Measurements from ENCODE around the gene CPSF7.
"Not testable (repeated sequence)": the region's sequence is repeated elsewhere in the genome, so short reads cannot be mapped to it uniquely, and the experiment has no call there.

CPSF7 gene

GRCh38 chr11:61383859-61384258 lies 45.9 kb downstream of the CPSF7 start:
- not testable (repeated sequence) for DNase-seq (ENCODE audit: low read depth)

DNA sequence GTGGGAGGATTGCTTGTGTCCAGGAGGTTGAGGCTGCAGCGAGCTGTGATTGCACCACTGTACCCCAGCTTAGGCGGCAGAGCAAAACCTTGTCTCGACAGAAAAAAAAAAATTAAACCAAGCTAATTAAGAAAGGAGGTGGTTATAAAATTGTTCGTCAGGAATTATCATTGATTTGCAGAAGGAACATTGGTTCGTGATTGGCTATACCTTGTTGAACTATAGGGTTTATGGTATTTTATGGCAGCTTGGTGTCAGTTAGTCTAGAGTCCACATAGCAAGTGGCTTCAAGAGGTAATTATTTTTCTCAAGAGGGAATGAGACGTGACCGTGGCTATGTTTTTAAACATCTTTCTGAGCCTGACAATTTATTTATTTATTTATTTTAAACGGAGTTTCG lies 48.9 kb downstream of the CPSF7 start:
- no peak for DNase-seq (ENCODE audit: low read depth)

DNA sequence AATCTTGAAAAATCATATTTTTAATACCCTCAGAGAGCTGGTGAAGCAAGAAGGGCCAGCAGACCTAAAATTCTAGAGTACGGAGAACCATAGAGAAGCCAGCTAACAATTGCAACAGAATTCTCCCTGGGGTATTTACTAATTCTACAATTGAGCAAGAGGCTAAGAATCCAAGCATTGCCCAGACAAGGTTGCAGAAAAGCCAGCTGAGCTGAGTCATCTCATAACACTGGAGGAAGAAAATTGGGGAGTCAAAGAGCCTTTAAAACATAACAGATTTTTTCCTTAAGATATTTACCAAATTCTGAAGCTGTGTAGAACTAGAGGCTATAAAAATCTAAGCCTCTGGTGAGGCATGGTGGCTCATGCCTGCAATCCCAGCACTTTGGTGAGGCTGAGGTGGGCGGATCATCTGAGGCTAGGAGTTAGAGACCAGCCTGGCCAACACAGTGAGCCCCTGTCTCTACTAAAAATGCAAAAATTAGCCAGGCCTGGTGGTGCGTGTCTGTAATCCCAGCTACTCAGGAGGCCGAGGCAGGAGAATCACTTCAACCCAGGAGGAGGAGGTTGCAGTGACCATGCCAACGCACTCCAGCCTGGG lies 51.0 kb downstream of the CPSF7 start:
- peak; percentile 87 for DNase-seq (ENCODE audit: low read depth)

DNA sequence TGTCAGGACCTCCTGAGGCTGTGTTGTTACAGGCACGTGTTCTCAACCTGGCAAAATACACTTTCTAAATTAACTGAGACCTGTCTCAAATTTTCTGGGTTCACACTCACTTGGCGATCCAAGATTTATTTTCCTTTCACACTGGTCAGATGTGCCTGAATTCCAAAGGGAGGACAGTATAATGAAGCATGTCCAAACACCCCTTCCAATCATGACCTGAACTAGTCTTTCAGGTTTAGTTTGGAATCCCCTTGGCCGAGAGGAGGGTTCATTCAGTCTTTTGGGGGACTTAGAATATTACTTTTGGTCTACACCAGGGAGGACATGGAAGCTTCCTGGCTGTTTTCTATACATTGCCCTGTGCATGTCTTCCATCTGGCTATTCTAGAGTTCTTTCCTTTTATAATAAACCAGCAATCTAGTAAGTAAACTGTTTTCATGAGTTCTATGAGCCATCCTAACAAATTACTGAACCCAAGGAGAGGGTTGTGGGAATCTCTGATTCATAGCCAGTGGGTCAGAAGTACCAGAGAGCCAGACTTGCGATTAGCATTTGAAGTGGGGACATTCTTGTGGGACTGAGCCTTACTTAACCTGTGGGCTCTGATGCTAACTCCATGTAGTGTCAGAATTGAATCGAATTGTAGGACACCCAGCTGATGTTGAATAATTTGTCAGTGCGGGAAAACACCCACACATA lies 52.2 kb downstream of the CPSF7 start:
- no peak for DNase-seq (ENCODE audit: low read depth)

DNA sequence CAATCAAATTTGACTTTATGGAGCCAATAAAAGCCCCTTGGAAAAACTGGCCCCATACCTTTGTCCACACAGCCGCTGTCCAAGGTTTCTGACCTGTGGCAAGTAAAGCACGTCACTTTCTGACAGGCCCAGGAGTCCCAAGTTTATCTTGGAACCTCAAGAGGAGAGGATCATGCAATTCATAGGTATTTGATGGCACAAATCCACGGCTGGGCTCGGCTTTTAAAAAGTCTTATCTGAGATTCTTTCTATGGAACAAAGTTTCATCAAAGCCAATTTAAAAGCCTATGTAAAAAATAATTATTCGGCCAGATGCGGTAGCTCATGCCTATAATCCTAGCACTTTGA lies 54.0 kb downstream of the CPSF7 start:
- DNase-seq (ENCODE audit: low read depth): no peak

DNA sequence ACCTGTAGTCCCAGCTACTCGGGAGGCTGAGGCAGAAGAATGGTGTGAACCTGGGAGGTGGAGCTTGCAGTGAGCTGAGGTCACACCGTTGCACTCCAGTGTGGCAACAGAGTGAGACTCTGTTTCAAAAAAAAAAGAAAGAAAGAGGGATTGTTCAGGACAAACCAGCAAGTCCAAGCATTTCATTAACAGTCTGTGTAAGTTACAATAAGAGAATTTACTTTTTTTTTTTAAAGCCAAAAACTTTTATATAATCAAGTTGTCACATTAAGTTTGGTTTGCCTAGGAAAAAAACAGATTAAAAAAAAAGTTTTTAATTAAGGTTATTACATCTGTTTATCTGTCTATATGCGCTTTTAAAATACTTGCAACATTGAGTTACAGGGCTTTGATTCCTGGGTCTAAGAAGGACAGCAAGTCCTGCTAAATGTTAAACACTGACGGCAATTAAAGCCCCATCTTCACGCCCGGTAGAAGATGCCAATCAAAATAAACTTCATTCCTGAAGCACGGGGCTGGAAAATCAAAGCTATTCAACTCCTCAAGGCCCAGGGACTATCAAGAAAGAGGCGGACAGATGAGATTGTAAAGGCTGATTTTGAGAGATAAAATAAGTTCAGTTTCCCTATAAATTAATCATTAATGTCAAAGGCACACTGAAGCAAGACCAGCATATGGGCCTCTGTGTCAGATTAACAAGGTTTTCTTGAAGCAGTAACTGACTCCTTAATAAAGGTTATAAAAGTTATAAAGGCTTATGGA lies 56.9 kb downstream of the CPSF7 start:
- DNase-seq (ENCODE audit: low read depth): no peak

GRCh38 chr11:61370349-61371005 lies 59.3 kb downstream of the CPSF7 start:
- DNase-seq (ENCODE audit: low read depth): no peak

DNA sequence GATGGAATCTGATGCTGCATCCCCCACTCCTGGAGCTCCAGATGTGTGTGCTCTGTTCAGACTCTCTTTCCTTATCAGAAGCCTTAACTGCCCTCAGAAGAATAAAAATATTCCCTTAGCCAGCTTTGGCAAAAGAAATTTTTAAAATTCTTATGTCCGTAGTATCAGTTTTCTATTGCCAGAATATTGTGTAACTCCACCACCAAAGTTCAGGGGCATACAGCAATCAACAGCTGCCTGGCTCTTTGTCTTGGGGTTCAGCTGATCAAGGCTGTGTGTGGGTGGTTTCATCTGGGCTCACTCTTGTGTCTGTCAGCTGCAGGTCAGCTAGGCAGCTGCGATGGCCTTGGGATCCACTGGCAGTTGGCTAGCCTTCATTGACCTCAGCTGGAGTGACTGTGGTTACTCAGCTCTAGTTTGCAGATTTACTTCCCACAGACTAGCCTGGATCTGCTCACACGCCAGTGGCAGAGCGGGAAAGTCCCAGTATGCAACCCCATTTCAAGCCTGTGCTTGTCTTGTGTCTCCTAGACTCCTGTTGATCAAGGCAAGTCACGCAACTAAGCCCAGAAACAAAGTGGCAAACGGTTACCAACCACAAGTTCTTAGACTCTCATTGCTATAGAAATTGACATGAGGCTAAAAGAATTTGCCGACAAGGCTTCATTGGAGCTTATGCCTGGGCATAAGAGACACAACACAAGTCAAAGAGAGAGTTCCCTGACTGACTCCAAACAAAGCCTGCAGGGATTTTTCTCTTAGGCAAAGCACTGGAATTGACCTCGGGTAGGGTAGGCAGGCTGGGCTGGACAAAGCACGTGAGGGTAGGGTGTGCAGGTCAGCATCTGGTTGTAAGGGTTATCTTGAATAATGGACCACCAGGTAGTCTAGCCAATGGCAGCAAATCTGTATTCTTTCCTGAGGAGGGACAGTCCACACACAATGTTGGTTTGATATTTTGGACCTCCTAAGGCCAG lies 60.1 kb downstream of the CPSF7 start:
- peak; percentile 79 for DNase-seq (ENCODE audit: low read depth)

- DNase-seq (ENCODE audit: low read depth): no peak
These were observed 61.1 kb downstream of the CPSF7 start for GRCh38 chr11:61368646-61369045.

GRCh38 chr11:61367406-61367805 lies 62.4 kb downstream of the CPSF7 start:
- no peak for DNase-seq (ENCODE audit: low read depth)

DNA sequence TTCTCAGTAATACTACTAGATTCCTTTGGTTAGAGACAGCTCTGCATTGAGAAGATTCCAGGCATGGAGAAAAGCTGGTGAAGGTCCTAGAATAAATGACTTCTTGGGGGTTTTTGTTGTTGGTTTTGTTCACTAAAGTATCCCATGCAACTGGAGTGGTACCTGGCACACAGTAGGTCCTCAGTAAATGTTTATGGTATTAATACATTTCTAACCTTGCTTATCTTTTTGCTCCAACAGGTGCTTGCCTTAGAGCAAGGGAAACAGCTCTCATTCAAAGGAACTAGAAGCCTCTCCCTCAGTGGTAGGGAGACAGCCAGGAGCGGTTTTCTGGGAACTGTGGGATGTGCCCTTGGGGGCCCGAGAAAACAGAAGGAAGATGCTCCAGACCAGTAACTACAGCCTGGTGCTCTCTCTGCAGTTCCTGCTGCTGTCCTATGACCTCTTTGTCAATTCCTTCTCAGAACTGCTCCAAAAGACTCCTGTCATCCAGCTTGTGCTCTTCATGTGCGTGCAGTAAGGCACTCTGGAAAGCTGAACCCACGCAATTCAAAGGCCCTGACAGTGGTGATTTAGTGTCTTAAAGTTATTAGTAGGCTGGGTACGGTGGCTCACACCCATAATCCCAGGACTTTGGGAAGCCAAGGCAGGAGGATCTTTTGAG lies 65.6 kb downstream of the CPSF7 start:
- no peak for DNase-seq (ENCODE audit: low read depth)

GRCh38 chr11:61362542-61362875 lies 67.3 kb downstream of the CPSF7 start:
- DNase-seq (ENCODE audit: low read depth): no peak

DNA sequence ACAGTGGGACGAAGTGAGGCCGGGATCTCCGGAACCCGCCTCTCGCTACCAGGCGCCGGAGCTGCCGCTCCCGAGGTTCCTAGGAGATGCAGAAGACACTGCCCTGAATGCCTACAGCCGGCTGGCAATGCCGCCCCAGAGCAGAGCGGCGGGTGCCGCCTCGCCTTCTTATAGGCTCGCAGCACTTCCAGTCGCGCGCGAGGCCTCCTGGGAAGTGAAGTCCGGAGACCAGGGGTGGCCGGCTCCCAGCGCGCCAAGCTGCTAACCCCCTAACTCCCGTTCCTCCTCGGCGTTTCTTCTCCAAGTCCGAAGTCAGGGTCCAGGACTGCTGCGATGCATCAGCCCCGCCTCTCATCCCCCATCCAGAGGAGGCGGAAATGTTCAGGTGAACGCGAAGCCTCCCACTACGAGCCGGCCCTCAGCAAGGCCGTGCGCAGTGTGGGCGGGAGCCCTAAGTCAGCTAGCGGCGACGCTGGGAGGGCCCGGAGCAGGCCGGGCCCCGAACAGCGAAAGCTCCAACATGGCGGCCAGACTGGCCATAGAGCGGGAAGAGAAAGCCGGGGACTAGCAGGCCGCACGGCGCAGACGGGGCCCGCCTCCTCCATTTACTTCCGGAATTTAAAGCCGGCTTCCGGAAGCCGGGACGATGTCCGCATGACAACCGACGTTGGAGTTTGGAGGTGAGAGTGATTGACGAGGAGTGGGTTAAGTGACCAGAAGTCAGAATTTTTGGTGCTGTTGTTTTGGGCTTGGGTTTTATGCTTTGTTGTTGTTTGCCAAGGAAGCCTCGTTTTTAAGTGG lies 67.8 kb downstream of the CPSF7 start, which contains the start of the genes CYB561A3 and TMEM138:
Gene CYB561A3, minus strand, starts transcription at position 142 of the 801 bp plus-strand sequence. CDS start 5,169 bp downstream, outside the sequence.
Gene TMEM138, plus strand, starts transcription at position 634 of the 801 bp plus-strand sequence. CDS start 2,017 bp downstream, outside the sequence.
- peak; percentile 57 for DNase-seq (ENCODE audit: low read depth)

DNA sequence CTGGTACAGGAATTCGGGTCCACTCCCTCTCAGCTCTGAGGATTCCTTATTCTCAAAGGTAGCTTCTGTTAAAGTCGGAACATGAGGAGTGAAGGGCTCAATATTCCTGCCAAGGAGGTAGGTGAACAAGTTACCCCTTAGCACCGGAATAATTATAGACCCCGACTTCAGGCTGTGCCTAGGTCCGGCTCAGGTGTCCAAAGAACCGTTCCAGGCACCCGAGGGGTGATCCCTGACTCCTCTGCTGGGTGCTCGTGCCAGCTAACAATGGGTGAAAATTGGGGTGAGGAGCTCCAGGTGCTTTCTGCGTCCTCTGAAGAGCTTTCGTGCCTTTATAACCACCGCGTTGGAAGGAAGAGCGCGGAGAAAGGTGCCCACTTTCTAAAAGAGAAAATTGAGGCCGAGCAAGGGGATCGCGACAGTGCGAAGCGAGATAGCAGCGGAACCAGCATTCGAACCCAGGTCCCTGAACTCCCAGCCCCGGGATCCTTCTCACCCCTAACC lies 68.5 kb downstream of the CPSF7 start:
- DNase-seq (ENCODE audit: low read depth): no peak

DNA sequence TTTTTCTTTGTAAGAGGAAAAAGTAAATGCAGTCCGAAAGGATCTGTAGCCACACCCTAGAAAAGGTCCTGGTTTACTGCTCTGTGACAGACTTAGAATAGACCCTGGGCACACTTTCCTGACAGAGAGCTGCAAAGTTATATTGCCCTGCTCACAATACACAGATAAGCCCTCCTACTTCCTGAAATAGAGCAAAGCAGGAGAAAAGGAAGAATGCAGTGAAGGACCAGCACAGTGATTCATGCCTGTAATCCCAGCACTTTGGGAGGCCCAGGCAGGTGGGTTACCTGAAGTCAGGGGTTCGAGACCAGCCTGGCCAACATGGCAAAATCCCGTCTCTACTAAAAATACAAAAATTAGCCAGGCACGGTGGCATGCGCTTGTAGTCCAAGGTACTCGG lies 70.3 kb downstream of the CPSF7 start:
- DNase-seq (ENCODE audit: low read depth): no peak

- DNase-seq (ENCODE audit: low read depth): no peak
These were observed 71.2 kb downstream of the CPSF7 start for GRCh38 chr11:61358566-61358965.

- no peak for DNase-seq (ENCODE audit: low read depth)
These were observed 71.9 kb downstream of the CPSF7 start for GRCh38 chr11:61357894-61358239.

- DNase-seq (ENCODE audit: low read depth): no peak
These were observed 72.4 kb downstream of the CPSF7 start for GRCh38 chr11:61357233-61357893.

DNA sequence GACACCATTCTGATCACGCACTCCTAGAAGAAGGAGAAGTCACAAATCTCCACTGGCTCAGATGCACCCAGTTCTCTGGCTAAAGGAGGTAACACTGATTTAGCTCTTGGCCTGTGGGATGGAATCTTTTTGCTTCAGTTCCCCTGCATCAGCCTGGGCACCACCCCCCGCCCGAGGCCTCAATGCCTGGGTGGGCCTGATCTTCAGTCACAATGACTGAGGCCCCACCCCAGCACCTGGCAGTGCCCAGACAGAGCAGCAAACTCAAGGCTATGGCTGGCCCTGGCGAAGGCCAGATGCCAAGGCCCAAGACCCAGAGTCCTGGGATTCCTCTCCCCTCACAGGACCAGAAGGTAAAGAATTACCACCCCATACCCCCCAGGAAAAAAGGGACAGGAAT lies 73.1 kb downstream of the CPSF7 start:
- DNase-seq (ENCODE audit: low read depth): no peak

Data from non-pigmented ciliary epithelial cell (primary cell).